Medulla oblongata (tissue), 1 donor: ENCODE results near the gene EPS8L3.
"Not testable (repeated sequence)": the region's sequence is repeated elsewhere in the genome, so short reads cannot be mapped to it uniquely, and the experiment has no call there.

Source experiments
- DNase-seq: peaks from one replicate; pipeline ENCODE4 v3.0.0-alpha.2; 2015; ENCODE audit errors: extremely low spot score

Gene EPS8L3

DNA sequence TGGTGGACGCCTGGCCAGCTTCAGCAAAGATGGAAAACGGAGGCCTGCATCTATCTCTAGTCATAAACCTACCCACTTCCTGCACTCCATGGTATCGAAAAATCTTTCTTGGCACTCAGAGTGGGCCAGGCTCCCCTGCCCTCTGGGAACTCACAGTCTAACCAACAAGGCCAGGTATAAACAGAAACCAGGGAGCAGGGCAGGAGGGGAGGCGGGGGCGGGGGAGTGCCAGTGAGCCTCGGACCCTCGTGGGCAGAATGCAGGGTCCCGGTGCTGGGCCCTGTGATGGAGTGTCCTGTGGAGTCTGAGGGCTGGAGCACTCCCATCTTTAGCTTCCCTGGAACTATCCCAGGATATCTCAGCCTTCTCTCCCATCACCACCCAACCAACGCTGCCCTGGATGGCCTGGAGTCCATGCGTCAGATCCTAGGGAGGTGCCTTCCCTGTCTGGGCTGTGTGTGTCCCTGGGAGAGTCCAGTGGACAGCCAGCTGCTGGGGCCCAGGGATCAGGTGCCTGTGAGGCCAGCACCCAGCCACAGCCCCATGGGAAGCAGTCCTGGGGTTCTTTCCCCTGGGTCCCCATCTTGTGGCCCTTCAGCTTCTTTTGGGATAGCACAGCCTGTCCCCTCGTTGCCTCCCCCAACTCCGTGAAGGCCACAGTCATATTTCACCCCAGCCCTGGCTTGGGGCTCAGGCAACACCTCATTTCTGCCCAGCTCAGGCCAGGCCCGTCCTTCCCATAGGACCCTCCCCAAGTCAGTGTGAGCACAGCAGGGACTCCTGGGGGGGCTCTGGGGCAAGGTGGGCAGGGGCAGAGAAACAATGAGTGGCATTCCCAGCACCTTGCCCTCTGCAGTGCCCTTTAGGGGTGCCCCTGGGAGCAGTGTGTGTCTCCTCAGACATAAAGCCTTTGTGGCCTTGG lies 1.1 kb upstream of the EPS8L3 start:
- DNase-seq, result no peak

DNA sequence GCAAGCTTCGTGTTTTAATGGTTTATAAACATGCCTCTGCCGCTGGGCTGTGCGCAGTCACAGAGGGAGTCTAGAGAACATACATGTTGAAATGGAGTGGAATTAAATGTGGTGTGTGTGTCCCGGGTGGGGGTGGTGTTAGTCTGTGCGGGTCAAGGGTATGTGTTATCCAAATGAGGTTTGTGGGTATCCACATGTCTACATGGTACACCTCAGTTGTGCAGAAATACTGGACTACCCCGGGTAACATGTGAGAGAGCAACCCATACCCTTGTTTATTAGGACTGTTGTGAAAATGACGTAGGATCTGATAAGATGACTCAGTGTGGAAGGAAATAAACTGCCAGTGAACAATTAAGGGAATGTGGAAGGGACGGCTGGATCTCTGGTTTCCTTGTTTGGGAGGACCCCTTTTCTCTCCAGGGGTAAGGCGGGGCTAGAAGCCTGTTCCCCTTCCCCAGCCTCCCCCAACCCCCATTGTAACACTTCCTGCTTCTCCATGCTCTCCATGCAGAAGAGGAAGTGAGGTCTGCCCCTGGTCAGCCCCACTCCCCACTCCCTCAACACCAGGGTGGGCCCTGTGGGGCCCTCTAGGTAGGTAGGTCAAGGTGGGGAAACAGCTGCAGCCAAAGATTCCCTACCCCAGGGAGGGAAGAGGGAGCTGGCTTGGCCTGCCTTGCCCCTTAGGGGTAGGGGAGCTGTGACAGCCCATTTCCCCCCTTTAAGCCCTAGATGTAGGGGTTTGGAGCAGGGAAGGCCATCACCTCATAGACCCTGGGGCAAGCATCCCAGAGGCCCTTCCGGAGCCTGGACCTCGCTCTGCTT lies 690 bp downstream of the EPS8L3 start:
- DNase-seq, result peak; percentile 30

DNA sequence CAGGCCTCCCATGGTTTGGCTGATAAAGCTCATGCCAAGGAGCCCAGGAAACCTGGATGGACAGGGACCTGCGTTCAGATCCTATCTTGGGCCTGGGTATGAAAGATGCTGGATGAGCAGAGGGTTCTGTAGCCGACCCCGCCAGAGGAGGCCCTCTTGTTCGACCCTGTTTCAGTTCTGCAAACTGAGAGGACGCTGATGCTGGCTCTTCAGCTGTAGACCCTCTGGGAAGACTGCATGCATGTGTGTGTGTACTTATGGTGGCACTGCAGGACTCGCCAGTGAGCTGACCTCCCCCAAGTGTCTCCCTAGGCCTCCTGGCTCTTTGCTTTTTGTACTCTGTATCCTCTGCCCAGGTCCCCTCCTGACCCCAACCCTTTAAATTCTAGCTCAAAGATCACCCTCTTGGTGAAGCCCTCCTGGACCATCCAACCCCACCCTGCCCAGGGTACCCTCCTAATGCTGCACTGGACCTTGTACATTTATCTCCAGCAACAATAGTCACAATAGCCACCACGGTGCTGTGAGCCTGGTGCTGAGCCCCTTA lies 1.6 kb downstream of the EPS8L3 start:
- DNase-seq, result no peak

DNA sequence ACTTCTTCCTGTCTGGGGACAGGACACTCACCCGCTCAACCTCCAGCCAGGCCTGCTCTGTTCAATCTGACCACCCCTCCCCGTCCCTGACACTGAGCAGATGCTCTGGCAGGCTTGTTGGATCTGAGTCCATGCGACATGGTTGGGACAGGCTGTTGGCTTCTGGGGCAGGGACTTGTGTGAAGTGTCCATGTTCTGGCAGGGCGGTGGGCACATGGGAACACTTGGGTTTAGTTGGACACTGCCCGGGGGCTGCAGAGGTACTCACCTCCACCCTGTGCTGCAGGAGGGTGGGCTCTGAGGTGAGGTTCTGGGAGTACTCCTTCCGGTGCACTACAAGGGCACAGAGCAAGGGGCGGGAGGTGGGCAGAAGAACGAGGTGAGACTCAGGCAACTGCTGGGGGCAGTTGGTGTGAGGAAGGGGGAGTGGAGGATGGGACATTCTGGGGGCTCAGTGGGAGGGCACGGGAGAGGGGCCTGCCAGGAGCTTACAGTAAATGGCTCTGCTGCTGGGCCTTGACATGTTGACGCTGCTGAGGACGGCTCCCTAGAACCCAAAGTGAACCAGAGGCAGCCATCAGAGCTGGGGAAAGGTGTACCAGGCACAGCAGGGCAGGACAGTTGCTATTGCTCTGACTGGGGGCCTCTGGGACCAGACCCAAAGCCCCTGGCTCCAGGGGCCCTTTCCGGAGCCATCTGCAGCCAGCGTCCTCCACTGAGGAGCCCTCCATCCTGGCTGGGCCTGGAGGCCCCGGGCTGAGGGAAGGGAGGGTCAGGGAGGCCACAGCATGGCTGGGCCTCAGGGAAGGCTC lies 2.3 kb downstream of the EPS8L3 start:
- peak; percentile 45 for DNase-seq

DNA sequence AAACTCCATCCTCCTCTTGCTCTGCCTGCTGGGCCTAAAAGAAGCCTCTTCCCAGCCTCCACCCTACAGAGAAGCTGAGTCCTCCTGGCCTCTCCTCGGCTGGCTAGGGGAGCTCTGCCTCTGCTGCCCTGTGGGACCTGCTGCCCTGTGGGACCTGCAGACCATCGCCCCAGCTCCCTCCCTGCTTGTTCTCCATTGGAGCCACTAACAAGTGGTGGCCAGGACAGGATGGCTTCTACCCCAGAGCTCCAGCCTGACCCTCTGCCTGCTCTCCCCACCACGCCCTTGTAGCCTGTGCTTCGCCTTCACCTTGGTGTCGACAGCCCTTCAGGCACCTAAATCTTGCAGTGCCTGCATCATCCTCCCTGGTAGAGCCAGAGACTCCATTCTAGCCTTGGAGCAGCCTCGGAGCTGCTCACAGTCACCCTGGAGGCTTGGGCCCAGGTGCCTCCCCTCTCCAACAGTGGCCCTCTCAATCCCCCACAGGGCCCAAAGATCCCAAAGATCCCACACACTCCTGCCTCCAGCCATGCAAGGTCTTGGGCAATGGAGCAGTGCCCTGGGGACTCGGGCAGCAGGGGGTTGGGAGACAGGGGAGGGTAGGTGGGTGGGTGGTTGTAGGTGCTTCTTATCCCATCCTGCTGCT lies 3.0 kb downstream of the EPS8L3 start:
- no peak for DNase-seq

DNA sequence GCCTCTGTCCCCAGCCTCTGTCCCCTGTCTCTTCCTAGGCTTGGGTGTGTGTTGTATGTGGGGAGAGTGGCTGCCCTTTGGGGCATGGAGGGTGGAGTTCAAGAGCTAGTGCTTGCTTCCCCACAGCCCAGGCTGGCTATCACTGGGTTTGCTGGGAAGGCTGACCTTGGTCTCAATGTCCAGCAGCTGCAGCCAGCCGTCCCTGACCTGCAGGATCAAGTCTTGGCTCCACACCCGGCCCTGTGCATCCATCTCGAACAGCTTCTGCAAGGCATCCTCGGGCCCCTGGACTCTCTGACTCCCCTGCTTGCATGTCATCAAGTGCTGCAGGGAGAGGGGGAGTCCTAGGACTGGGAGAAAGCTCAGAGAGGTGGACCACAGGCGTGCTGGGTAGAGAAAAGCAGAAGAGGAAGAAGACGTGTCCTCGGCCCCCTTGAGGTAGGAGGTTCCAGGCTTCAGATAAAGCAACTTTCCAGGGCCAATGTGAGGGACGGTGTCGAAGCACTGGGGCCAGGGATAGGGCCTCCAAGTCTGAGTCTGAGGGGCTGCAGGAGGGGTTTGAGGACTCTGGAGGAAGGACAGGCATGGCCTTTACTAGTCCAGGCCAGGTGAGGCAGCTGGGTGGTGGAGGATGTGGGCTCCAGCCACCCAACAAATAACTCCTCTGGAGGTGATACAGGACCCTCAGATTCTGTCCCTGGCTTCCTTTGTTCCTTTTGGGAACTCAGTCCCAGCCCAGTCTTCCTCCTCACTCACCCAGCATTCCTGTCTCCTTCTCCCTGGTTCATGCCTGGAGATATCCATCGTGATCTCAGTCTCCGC lies 4.0 kb downstream of the EPS8L3 start:
- DNase-seq, result no peak

DNA sequence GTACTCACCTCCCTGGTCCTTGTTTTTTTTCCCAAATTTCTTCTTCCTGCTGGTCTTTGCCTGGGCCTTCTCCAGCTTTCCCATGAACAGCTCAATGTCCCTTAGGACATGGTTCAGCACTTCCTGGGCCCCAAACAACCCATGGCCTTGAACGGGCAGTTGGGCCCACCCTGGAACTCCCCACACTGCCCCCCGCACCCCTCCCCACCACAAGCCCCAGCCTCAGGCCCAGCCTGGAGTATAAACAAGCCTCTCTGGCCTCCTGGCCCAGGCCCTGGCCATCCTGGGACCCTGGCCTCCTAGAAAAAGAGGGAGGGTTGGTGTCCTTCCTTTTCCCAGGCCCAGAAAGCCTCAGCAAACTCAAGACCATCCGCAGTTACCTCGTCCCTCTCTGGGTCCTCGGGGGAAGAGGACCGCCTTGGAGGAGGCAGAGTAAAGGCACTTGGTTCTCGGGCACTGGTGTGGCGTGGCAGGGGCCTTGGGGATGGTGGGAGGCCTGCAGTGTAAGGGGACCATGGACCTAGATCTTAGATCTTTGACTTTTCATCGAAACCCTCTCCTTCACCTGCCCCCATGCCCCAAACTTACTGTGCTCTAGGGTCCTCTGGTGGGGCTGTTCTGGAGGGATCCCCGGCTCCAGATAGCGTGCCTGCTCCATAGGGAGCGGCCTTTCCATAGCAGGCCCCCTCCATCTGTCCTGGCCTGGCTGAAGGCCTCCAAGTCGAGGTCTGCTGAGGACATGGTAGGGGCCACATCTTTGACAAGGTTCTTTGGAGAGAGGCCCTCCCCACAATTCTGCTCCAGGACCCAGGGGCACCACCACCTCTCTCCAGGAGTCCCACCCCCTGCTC lies 5.6 kb downstream of the EPS8L3 start:
- DNase-seq, result no peak

DNA sequence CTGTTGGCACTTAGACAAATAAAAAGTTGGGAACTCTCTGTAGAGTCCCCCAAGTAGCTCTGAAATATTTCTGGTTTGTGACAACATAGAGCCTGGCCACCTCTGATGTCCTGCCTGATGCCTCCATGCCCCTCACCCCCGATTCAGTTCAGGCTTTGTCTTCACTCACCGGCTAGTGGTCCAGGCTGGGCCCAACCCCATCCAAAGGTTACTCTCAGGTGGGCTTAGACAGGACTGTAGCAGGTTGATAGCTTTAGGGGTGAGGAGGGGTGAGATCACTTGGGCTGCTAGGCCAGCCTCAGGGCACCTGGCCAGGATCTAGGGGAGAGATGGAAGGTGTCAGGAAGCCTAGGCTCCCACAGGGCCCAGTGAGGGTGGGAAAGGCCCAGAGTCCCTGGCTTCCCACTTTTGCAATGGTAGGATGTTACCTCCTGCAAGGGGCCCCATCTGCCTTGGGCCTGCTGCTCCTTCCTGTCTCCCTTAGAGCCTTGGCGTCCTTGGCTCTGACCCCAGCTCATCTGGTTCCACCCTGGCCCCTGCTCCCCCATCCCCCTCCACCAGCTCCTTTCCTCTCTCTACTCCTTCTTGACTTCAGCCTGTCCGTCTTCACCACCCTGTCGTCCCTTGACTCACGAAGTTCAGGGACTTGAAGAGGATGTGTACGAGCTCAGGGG lies 6.7 kb downstream of the EPS8L3 start:
- no peak for DNase-seq

DNA sequence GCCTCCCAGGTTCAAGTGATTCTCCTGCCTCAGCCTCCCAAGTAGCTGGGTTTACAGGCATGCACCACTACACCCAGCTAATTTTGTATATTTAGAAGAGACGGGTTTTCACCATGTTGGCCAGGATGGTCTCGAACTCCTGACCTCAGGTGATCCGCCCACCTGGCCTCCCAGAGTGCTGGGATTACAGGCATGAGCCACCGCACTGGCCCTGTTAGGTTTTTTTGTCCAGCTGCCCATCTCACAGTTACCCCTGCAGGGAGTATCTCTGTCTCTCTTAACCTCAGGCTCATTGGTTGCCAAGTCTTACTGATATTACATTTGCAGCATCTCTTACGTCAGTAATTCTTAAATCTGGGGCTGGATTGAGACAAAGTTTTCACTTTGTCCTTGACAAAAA lies 7.4 kb downstream of the EPS8L3 start:
- DNase-seq, result not testable (repeated sequence)

DNA sequence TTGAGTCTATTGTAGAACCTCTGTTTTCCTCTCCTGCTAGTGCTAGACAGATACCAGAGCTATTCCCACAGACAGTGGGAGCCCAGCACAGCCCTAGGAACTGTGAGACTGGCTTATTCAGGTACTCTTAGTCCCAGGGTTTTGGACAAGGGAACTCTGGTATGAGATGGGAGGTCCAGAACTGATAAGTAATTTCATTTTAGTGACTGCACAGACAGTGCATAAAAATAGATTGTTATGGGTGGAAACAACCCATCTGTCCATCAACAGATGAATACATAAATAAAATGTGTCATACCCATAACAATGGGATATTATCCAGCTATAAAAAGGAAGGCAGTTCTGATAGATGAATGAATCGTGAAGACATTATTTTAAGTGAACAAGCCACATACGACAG lies 9.0 kb downstream of the EPS8L3 start:
- no peak for DNase-seq

DNA sequence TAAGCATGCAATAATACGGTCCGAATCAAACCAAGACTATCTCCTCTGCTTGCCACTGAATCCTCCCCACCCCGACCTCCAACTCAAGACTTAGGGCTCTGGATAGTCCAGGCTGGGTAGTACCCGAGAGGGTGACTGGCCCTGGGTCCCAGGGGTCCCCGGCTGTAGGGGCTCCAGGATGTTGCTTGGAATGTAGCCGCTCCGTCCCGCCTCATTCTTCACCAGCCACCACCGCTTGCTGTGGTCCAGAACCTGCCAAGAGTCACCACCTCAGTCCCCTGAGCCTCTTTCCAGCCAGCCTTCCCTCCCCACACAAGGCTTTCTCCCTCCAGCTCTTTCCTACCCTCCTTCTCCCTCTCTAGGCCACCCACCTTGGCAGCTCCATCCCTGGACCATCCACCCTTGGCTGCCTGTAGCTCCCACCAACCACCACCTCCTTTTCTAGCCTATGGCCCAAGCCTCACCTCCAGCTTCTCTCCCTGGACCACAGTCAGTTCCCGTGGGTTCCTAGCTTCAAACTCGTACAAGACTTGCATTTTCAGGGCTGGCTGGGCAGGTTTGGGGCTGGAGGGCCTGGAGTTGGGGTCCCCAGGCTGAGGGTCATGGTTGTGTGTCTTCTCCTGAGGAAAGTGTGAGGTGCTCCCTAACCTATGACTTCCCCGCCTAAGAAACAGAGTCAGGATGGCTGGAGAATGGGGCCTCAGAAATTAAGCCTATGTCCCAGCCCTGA lies 12.0 kb downstream of the EPS8L3 start:
- no peak for DNase-seq

DNA sequence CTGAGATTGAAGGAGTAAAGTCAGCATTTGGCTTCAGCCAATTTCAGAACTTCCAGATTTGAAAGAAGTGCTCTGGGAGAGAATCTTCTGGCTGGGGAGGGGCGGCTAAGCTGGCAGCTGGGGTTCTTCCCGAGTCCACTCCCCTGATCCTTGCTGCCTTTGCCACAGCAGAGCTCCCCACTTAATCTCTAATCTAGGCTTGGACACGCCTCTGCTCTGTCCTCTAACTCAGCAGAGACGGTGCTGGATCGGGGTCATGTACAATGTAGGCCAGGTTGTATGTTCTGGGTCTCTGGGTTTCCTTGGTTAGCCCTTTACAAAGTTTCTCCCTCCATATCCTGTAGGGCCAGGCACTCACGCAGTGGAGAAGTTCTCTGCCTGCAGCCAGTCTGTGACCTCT lies 12.8 kb downstream of the EPS8L3 start:
- no peak for DNase-seq

DNA sequence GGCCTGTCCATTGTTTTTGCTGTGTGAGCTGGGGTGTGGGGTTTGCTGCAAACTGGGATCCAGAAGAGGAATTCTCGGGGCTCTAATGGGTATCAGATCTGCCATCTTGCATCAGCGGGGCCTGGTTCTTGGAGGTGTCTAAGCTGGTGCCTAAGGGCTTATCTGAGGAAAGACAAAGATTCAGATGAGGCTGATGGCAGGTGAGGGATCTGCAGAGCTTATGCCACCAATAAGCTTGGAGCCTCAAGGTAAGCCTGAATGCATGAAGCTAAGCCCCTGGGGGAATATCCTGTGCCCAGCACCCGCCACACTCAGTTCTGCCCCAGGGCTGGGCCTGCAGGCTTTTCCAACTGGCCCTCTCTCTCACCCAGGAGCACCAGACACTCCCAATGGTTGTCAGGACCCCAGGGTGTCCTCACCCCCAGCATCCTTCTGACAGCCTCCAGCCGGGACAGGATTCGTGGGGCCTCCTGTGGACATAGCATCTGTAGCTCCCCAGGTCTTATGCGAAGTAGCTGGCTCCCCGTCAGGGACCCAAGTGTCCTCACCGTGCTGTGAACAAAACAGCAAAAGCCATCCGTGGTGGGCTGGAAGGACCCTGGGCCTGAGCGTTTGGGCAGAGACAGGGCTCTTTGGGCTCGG lies 13.4 kb downstream of the EPS8L3 start:
- DNase-seq, result no peak

DNA sequence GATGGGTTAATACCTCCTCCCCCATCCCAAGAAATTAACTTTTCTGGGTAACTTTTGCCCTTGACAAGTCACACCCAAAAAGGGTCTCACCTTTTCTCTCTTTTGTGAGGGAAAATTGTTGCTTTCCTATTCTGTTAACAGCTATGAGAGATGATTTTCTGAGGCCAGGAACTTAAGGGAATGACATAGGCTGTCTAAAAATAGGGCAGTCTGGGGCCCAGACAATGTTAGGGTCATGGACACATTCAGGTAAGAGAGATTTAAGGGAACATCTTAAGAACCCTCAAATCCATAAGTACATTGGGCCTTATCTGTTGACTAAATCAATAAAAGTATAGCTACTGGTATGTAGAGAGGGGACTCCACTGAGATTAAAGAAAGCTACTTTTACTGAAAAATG lies 14.5 kb downstream of the EPS8L3 start:
- no peak for DNase-seq

DNA sequence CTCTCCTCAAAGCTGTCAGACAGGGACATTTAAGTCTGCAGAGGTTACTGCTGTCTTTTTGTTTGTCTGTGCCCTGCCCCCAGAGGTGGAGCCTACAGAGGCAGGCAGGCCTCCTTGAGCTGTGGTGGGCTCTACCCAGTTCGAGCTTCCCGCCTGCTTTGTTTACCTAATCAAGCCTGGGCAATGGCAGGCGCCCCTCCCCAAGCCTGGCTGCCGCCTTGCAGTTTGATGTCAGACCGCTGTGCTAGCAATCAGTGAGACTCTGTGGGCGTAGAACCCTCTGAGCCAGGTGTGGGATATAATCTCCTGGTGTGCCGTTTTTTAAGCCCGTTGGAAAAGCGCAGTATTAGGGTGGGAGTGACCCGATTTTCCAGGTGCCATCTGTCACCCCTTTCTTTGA lies 15.4 kb downstream of the EPS8L3 start:
- not testable (repeated sequence) for DNase-seq

DNA sequence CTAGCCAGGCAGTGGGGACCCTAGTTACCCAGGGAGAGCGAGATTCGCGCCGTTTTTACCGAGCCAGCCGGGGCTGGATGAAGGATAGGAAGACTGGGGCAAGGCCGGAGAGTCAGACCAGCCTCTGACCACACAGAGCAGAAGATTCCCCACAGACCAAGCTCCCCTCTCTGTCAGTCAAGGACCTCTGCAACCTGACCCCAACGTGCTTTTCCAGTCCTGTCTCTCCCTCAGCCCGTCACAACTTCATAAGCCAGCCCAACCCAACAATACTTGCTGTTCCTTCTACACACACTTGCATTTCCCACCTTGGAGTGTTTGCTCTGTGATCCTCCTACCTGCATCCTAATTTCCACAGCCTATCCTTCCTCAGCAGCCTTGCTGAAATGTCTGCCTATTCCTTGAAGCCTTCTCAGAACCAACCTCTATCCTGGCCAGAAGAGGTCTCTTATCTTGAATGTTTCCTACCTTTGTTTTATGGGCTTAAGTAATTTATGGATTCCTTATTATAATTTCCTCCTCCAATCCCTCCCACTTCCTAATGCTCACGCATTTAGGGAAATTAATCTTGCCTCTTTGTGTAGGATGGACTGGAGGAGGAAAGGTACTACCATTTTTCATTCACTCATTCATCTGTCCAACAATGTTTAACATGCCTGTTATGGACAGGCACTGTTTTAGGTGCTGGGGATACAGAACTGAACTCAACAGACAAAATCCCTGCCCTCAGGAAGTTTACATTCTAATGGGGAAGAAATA lies 22.9 kb downstream of the EPS8L3 start, which contains the start of gene GSTM3:
Gene GSTM3 (minus strand): TSS at position 424 of the 759 bp plus-strand sequence. CDS start 751 bp downstream, outside the sequence.
- DNase-seq, result no peak
